GM06990 (cell line): Measurements from ENCODE around the gene SCD5.

Source experiments
- DNase-seq: peaks from one replicate; pipeline ENCODE4 v3.0.0-alpha.2; 2011; ENCODE audit not compliant: insufficient read length; ENCODE audit errors: extremely low read depth
- H3K27me3 ChIP-seq: replicated peaks from 2 replicates; pipeline ENCODE4 v1.6.0; 2011; ENCODE audit warnings: low read length; ENCODE audit not compliant: control insufficient read depth, insufficient read depth
- H3K36me3 ChIP-seq: 2 replicates; pipeline ENCODE4 v1.5.1; 2011; ENCODE audit warnings: low read length; ENCODE audit not compliant: control insufficient read depth, insufficient read depth
- H3K4me3 ChIP-seq: replicated peaks from 2 replicates; pipeline ENCODE4 v1.5.1; 2011; ENCODE audit warnings: low read depth, mild to moderate bottlenecking, control low read depth, low read length
- CTCF ChIP-seq: IDR thresholded peaks from 2 replicates; pipeline ENCODE4 v1.5.1; 2011; ENCODE audit warnings: low read length, control low read depth, mild to moderate bottlenecking, inconsistent platforms; ENCODE audit not compliant: insufficient read depth, poor library complexity, severe bottlenecking

SCD5 gene

DNA sequence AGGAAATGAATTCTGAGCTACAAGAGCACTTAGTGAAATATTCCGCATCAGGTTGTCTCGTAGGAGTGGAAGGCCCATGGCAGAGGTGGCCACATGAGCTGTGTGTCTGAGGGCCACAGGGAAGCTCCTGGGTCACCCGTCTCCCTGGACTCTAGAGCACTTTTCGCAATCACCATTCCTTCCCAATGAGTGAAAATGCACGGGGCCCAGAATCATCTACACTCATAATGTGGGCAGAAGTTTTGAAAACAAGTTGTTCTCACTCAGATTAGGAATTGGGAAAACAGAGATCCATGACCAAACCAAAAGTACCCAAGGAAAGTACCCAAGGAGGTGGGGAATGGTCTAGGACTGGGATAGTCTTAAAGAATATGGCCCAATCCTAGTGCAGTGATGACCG, 94.4 kb downstream of the SCD5 start:
- Histone ChIP-seq H3K4me3 (no peak overlapping the region), H3K27me3 (no peaks in the 10 kb centered on the region), H3K36me3 (no peaks in the 10 kb centered on the region)
- TF ChIP-seq CTCF, result no peak
- DNase-seq, result no peak

DNA sequence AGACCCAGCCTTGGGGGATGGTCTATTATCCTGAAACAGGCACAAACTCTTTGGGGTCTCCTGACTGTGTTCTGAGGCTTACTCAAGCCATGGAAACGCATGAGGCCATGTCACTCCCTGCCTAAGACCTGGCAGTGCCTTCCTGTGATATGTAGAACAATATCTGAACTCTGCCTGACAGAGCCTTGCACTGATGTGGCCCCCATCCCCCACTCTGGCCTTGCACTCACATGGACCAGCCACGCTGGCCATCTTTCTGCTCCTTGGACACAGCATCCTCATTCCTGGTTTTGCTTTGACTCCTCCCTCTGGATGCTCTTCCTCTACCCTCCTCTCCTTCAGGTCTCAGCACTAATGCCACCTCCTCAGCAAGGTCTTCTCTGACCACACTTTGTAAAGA, 100.2 kb downstream of the SCD5 start:
- no peak for DNase-seq
- TF ChIP-seq CTCF, result no peak
- Histone ChIP-seq H3K27me3 (no peaks in the 10 kb centered on the region), H3K4me3 (no peak overlapping the region), H3K36me3 (no peaks in the 10 kb centered on the region)

- Histone ChIP-seq H3K27me3 (no peaks in the 10 kb centered on the region), H3K4me3 (no peak overlapping the region), H3K36me3 (no peaks in the 10 kb centered on the region)
- TF ChIP-seq CTCF, result no peak
- DNase-seq, result no peak
These were observed 101.0 kb downstream of the SCD5 start for GRCh38 chr4:82697561-82697960.

DNA sequence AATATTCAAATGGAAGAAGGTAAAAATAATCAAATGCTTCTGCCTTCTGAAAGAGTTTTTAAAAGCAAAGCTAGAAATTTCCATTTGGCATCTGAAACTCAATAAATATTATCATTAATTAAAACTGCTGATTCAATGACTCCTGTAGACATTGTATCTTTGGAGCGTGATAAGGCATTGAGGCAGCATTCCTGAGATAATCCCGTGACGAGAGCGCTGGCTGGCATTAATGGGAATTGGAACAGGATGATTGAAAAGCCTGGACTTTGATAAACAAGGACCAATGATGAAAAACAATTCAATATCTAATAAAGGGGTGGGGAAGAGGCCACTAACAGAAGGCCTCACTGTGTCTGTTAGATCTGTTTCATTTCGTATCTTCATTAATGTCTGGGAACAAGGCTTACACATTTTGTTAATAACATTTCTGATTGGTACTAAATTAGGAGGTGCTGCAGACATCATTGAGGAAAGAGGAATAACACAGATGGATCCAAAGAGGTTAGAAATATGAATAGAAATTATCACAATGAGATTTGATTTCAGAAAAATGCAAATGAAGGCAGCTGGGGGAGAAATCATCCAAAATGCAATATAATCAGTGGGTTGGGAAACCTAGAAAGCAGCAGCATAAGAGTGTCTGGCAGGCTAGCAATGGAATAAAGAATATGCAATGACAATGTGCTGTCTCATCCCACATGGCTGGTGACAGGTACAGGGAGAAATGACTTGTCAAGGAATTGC, 102.3 kb downstream of the SCD5 start:
- Histone ChIP-seq H3K27me3 (no peaks in the 10 kb centered on the region), H3K4me3 (no peak overlapping the region), H3K36me3 (no peaks in the 10 kb centered on the region)
- no peak for TF ChIP-seq CTCF
- no peak for DNase-seq

- Histone ChIP-seq H3K27me3 (no peaks in the 10 kb centered on the region), H3K4me3 (no peak overlapping the region), H3K36me3 (no peaks in the 10 kb centered on the region)
- DNase-seq, result no peak
- no peak for TF ChIP-seq CTCF
These were observed 103.7 kb downstream of the SCD5 start for GRCh38 chr4:82694892-82695291.

DNA sequence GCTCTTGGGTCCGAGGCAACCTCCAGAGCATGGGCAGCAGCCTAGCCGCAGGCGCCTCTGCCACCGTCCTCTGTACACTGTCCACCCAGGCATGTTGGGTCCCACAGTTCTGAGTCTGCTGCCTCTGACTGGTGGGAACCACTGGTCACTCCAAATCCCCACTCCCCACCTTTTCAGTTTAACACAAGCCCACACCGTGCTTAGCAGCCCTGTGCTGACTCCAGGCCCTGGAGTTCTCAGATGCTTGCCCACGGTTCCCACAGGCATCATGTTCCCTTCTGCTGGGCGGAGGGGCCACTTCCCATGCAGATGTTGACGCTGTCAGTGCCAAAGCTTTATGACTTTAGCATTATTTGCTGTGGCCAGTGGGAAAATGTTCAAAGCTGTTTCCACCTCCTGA, 104.5 kb downstream of the SCD5 start:
- no peak for TF ChIP-seq CTCF
- no peaks in the 10 kb centered on the region for H3K27me3 ChIP-seq
- H3K4me3 ChIP-seq, result no peak overlapping the region
- H3K36me3 ChIP-seq, result no peaks in the 10 kb centered on the region
- DNase-seq, result no peak
